Measurements from ENCODE around the gene NDFIP2.
"Not testable (repeated sequence)": the region's sequence is repeated elsewhere in the genome, so short reads cannot be mapped to it uniquely, and the experiment has no call there.

Gene NDFIP2

GRCh38 chr13:79540504-79540903 is 59.5 kb downstream of the NDFIP2 start:
- no peak for DNase-seq

DNA sequence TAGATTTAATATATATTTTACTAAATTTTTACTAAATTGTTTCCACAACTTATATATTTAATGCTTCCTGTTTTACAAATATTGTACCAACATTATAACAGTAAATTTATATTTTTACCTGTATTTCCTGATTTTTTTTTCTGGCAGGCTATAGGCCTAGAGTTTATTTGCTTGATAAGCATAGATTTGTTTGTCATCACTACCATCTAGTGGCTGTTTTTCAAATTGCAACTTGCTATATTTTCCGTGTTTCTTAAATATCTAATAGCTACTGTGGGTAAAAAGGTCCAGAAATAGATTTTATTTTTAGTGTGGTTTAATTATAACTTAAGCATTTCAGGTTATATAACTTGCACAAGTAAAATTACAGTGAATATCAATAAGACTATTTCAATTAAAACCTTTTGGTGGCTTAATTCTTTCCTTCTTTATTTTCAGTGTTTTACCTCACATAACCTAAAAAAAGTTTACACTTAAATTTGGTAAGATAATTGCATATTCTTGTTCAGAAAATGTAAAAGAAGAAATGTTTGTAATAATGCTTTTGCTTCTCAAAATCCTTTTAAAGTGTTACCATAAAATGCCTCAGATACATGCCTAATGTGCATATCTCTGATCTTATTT is 60.6 kb downstream of the NDFIP2 start:
- peak; percentile 11 for DNase-seq

DNA sequence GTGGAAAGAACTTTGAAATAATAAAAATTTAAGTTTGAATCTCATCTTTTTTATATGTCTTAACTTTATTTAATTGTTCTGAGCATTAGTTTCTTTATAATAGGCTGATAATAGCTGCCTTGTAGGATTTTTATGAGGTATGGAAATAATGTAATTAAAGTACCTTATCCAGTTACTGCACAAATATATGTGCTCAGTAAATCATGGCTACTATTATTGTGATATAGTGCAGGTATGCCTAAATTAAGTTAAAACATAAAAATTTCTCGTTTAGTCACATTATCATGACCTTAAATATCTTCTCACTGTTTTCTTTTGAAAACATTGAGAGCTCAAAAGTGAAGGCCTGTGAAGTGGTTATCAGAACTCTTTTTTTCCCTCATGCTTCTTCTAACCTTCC is 62.9 kb downstream of the NDFIP2 start:
- no peak for DNase-seq

DNA sequence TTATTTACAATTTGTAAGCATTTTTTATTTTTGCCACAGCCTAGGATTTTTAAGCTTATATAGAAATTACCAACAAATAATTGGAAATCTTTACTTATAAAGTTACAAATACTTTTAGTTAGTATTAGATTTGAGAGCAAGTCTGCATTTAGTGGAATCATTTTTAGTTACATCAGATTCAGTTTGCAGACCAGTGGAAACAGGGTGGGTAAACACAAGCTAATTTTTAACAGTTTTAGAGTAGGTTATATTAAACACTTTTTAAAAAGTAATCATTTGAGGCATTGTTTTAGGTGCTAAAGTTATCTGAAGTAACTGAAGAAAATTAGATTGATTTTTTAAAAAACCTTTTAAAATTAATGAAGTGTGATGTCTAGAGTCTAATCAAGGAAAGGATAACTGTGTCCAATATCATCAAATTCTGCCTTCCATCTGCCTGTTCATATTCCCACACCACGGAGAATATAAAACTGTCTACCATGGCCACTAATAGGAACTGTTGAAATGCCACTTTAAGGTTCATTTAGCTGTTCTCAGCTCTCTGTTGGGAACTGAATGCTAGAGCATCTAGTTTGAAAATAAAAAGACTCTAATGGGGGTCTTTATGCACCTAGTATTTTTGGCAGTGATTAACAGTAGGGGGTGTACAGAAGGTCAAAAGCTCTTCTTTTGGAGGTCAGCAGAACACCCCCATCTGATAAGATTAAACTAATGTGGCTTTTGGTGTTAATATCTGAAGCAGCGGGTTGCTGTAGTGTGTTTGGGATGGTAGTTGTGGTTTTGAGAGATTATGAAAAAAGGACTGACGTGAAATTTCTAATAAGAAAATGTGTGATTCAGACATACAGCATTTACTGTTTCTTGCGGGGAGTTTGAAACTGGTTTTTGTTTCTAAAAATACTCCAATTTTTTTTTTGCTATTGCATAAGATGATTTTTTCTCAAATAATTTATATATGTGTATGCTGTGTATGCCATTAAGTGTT is 66.5 kb downstream of the NDFIP2 start:
- DNase-seq: no peak

DNA sequence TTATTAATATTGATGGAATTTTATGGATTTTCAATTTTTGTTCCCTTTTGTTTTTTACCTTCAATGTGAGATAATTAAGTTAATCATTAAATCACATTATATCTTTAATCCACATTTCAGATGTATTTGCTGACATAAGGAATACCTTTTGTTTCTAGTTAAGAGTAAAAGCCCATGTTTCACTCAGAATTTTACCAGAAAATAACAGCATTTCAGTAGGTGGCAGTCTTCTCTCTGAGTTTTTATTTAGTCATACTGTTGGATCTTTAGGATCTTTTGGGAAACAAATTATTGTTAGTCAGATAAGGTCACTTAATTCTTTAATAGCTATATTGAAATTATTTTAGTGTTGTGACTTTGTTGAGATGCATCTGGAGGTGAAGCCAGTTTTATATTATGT is 67.9 kb downstream of the NDFIP2 start:
- no peak for DNase-seq

GRCh38 chr13:79549355-79550106 is 68.6 kb downstream of the NDFIP2 start:
- DNase-seq: no peak

DNA sequence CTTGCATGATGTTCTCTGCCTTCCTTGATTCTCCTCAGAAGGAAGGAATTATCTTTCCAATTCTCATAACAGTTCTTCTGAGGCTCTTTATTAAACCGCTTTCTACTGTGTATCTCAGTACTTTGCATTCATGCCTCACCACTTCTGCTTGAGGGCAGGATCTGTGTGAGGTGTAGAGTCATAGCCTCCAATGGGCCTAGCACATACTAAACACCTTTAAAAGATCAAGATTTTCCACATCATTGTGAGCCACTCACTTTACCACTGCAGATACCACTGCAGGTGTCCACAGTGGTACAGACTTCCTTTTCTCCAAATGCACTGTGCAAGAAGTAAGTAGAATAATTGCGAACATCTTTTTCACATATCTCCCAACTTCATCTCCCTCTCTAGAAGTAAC is 76.7 kb downstream of the NDFIP2 start:
- no peak for DNase-seq

GRCh38 chr13:79560954-79561353 is 80.0 kb downstream of the NDFIP2 start:
- DNase-seq: no peak

DNA sequence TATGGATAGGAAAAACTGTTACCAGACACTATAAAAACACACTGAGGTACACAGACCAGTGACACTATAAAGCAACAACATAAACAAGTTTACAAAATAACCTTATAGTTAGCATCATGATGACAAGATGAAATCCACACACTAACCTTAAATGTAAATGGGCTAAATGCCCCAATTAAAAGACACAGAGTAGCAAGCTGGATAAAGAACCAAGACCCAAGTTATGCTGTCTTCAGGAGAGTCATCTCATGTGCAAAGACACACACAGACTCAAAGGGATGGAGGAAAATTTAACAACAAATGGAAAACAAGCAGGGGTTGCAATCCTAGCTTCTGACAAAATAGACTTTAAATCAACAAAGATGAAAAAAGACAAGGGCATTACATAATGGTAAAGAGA is 81.6 kb downstream of the NDFIP2 start:
- DNase-seq: no peak

DNA sequence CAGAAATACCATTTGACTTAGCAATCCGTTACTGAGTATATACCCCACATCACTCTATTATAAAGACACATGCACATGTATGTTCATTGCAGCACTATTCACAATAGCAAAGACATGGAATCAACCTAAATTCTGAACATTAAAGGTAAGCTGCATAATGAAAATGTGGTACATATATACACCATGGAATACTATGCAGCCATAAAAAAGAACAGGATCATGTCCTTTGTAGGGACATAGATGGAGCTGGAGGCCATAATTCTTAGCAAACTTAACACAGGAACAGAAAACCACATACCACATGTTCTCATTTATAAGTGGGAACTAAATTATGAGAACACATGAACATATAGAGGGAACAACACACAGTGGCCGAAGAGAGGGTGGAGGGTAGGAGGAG is 85.2 kb downstream of the NDFIP2 start:
- DNase-seq: no peak

GRCh38 chr13:79571147-79571546 is 90.2 kb downstream of the NDFIP2 start:
- no peak for DNase-seq

- DNase-seq: not testable (repeated sequence)
Observed at GRCh38 chr13:79573892-79574291, 92.9 kb downstream of the NDFIP2 start.

GRCh38 chr13:79581870-79582315 is 100.9 kb downstream of the NDFIP2 start:
- no peak for DNase-seq

DNA sequence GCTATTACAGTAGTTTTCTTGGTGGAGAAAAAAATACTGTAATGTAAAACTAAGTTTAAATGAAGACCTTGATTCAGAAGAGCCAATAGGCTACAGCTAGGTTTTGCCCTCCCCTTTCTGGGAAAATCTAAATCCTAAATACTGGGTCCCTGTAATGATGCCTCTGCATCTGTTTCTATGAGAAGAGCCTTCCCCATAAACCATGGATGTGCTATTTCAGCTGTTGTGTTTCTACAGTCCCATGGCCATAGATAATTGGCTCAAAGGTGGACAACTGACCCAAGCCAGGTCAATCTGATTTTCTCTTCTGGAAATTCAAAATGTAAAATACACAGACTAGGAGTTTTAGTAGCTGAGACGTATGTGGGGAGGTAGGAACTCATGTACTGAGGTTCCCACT is 101.9 kb downstream of the NDFIP2 start:
- DNase-seq: no peak

GRCh38 chr13:79585033-79585432 is 104.1 kb downstream of the NDFIP2 start:
- DNase-seq: no peak

GRCh38 chr13:79589603-79590393 is 108.8 kb downstream of the NDFIP2 start:
- peak; percentile 55 for DNase-seq

GRCh38 chr13:79590394-79590676 is 109.4 kb downstream of the NDFIP2 start:
- DNase-seq: no peak

- DNase-seq: no peak
Observed at GRCh38 chr13:79591493-79591892, 110.5 kb downstream of the NDFIP2 start.

DNA sequence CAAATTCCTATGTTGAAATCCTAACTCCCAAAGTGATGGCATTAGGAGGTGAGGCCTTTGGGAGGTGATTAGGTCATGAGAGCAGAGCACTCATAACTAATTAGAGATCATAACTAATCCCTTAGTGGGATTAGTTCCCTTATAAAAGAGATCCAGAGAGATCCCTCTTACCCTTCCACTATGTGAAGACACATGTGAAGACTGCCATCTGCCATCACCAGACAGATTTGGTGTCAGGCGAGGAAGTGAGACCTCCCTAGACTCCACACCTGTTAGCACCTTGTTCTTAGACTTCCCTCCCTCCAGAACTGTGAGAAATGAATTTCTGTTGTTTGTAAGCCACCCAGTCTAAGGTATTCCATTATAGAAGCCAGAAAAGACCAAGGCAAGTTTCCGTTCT is 112.2 kb downstream of the NDFIP2 start:
- no peak for DNase-seq

DNA sequence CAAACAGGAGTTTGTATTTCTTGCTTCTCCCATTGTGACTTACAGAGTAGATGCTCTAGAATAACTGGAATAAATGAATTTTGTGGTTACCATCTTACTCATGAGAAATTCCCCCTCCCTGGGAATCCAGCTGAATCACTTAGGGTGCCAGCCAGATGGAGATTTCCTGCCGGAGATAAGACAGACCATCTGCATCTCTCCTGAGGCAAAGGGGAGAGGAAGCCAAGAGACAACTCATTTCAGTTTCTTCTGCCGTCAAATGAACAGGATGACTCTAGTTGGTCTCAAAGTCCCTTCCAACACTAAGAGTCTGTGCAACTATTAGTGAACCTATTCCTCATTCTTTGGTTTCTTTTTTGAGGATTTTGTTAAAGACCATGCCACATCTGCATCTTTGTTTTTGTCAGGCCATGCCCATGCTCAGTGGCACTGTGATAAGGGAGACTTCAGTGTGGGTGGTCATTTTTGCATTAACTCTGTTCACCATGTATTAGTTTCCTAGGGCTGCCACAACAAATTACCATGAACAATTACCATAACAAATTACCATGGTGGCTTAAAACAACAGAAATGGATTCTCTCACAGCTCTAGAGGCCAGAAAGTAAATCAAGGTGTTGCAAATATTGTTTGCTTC is 112.8 kb downstream of the NDFIP2 start:
- DNase-seq: peak; percentile 87

DNA sequence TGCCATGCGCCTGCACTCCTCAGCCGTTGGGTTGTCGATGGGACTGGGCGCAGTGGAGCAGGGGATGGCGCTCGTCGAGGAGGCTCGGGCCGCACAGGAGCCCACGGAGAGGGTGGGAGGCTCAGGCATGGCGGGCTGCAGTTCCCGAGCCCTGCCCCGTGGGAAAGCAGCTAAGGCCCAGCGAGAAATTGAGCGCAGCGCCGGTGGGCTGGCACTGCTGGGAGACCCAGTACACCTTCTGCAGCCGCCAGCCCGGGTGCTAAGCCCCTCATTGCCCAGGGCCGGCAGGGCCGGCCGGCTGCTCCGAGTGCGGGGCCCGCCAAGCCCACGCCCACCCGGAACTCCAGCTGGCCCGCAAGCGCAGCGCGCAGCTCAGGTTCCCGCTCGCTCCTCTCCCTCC is 119.2 kb downstream of the NDFIP2 start:
- not testable (repeated sequence) for DNase-seq

DNA sequence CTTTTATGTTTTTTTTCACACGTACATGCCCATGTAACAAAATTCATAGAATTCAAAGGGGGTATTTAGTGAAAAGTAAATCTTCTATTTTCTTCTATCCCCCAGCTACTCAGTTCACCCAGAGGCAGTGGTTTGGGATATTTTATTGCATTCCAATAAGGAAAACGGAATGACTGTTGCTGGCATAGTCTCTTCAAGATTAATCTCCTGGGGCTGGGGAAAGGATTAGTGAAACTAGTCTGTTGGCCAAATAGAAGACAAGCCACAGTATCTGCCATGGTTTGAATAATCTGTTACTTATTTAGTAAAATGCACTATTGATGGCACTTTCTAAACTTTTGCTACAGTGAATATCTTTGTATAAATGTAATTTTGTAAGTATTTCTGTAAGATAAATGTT is 122.0 kb downstream of the NDFIP2 start:
- no peak for DNase-seq

Data from NCI-H226 (cell line).